Measurements from ENCODE around the gene MACF1.

DNA sequence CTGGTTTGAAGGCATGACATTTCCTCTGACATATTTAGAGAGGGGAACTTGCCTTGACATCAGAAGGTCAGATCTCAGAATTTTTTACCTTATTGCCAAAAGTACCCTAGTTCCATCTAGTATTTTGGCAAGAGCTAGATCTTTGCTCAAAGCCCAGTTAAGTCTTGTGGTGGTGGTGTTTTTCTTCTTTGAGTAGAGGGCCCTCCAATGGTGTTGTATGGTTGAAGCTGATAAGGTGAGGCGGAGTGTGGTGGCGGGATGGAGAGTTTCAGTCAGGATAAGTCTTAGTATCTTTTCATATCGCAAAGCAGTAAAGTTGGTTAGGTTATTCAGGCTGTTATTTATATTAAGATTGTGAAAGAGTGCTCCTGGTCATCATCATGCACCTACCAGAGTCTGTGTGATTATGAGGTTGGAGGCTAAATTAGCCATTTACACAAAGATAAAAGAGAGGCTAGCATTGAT lies 20.1 kb upstream of the MACF1 start:
- TF ChIP-seq POLR2AphosphoS5 (IDR thresholded peaks at IDR 0.05) (no peak), POLR2A (IDR thresholded peaks at IDR 0.05) (no peak)
- TF ChIP-seq, protein P1, sequence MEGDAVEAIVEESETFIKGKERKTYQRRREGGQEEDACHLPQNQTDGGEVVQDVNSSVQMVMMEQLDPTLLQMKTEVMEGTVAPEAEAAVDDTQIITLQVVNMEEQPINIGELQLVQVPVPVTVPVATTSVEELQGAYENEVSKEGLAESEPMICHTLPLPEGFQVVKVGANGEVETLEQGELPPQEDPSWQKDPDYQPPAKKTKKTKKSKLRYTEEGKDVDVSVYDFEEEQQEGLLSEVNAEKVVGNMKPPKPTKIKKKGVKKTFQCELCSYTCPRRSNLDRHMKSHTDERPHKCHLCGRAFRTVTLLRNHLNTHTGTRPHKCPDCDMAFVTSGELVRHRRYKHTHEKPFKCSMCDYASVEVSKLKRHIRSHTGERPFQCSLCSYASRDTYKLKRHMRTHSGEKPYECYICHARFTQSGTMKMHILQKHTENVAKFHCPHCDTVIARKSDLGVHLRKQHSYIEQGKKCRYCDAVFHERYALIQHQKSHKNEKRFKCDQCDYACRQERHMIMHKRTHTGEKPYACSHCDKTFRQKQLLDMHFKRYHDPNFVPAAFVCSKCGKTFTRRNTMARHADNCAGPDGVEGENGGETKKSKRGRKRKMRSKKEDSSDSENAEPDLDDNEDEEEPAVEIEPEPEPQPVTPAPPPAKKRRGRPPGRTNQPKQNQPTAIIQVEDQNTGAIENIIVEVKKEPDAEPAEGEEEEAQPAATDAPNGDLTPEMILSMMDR (IDR thresholded peaks at IDR 0.05) = no peak

Data from breast epithelium (tissue), 3 donors.